ENCODE results near the gene TMEM108. TPM values are rescaled to one million over a fixed set of nuclear protein-coding genes. Genes with fewer than 3 reads are reported as not detected.

TMEM108 gene
- total RNA-seq, 1 donor from 2014 or later = 0.07 TPM

- Mint-ChIP-seq H3K36me3 (ENCODE audit: low read depth) (no peaks in the 10 kb centered on the region), H3K9me3 (no peaks in the 10 kb centered on the region), H3K4me1 (ENCODE audit: low read depth) (peaks cover 13% of the 10 kb centered on the region), H3K27me3 (ENCODE audit: low read depth) (peaks cover 13% of the 10 kb centered on the region), H3K27ac (no peak overlapping the region), H3K4me3 (ENCODE audit: low read depth) (no peak overlapping the region)
- DNase-seq (ENCODE audit: low spot score) = no peak
- intact Hi-C loops (cut with micrococcal nuclease) = loop anchor here (5.0 kb wide), 1 partner anchor 62 kb away; no protein-coding TSS in a partner anchor
These were observed 231.2 kb downstream of the TMEM108 start for GRCh38 chr3:133269393-133269792.

DNA sequence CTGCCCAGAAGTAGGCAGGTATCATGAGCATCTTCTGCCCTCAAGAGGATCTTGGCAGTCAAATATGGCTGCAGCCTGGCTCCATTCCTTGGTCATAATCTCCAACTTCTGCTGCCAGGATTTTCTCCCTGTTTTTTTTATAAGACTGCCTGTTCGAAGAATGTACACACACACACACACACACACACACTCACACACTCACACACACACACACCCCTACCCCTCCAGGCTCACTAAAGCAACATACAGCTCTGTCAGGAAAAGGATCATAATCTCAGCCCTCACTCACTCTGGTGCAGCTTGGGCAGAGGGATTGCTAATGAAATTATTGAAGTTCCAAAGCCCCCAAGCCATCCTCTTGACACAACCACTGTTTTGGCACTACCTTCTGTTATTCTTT, 232.4 kb downstream of the TMEM108 start:
- H3K27me3 Mint-ChIP-seq (ENCODE audit: low read depth) = peaks cover 13% of the 10 kb centered on the region
- H3K9me3 Mint-ChIP-seq = no peaks in the 10 kb centered on the region
- intact Hi-C loops (cut with micrococcal nuclease) = no loop called here
- DNase-seq (ENCODE audit: low spot score) = no peak
- peaks cover 13% of the 10 kb centered on the region for H3K4me1 Mint-ChIP-seq (ENCODE audit: low read depth)
- no peaks in the 10 kb centered on the region for H3K36me3 Mint-ChIP-seq (ENCODE audit: low read depth)
- no peak overlapping the region for H3K4me3 Mint-ChIP-seq (ENCODE audit: low read depth)
- H3K27ac Mint-ChIP-seq = no peak overlapping the region

GRCh38 chr3:133271042-133271441, 232.9 kb downstream of the TMEM108 start:
- peaks cover 11% of the 10 kb centered on the region for H3K27me3 Mint-ChIP-seq (ENCODE audit: low read depth)
- no peak overlapping the region for H3K27ac Mint-ChIP-seq
- no peak for DNase-seq (ENCODE audit: low spot score)
- no peaks in the 10 kb centered on the region for H3K36me3 Mint-ChIP-seq (ENCODE audit: low read depth)
- no peaks in the 10 kb centered on the region for H3K9me3 Mint-ChIP-seq
- no peak overlapping the region for H3K4me3 Mint-ChIP-seq (ENCODE audit: low read depth)
- H3K4me1 Mint-ChIP-seq (ENCODE audit: low read depth) = peaks cover 13% of the 10 kb centered on the region
- intact Hi-C loops (cut with micrococcal nuclease) = no loop called here

DNA sequence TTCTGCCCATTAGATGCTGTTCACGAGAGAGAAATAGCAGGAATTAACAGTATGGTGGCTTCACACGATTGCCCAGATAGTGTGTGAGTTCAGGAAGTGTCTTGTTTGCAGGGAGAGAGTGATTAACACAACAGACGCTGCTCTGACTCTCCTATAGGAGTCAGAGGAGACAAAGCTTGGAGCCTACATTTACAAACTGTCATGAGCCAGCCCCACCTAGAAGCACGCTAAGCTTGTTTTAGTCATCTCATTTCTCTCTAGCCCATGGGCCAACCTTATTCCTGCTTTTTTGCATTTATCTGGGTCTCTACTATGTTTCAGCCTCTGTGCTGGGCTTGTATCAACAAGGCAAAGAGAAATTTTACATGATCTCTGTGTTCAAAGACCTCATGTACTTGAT, 233.3 kb downstream of the TMEM108 start:
- no peak for DNase-seq (ENCODE audit: low spot score)
- Mint-ChIP-seq H3K9me3 (no peaks in the 10 kb centered on the region), H3K4me1 (ENCODE audit: low read depth) (peaks cover 13% of the 10 kb centered on the region), H3K27ac (no peak overlapping the region), H3K27me3 (ENCODE audit: low read depth) (peaks cover 9% of the 10 kb centered on the region), H3K4me3 (ENCODE audit: low read depth) (no peak overlapping the region), H3K36me3 (ENCODE audit: low read depth) (no peaks in the 10 kb centered on the region)
- intact Hi-C loops (cut with micrococcal nuclease) = no loop called here

DNA sequence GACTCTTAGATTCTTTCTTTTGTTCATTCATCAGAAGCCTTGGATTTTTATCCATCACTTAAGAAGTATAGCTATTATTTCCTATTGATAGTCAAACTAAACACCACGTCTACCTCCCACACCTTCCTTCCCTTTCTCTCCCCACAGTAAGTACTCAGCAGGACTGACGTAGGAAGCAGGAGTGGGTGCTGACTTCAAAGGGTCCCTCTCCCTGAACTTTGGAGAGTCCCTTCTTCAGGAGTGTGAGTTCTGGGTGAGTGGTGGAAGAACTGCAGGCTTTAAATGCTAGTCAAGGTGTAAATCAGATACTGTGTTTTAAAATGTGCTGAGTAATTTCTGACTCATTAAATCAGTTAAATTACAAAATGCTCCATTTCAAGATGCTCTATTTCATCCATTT, 235.2 kb downstream of the TMEM108 start:
- Mint-ChIP-seq H3K4me3 (ENCODE audit: low read depth) (no peak overlapping the region), H3K9me3 (no peaks in the 10 kb centered on the region), H3K27ac (no peak overlapping the region), H3K36me3 (ENCODE audit: low read depth) (no peaks in the 10 kb centered on the region), H3K4me1 (ENCODE audit: low read depth) (peaks cover 16% of the 10 kb centered on the region), H3K27me3 (ENCODE audit: low read depth) (peaks cover 9% of the 10 kb centered on the region)
- intact Hi-C loops (cut with micrococcal nuclease) = no loop called here
- no peak for DNase-seq (ENCODE audit: low spot score)

- Mint-ChIP-seq H3K36me3 (ENCODE audit: low read depth) (no peaks in the 10 kb centered on the region), H3K27ac (no peak overlapping the region), H3K27me3 (ENCODE audit: low read depth) (peaks cover 9% of the 10 kb centered on the region), H3K9me3 (no peaks in the 10 kb centered on the region), H3K4me1 (ENCODE audit: low read depth) (peaks cover 16% of the 10 kb centered on the region), H3K4me3 (ENCODE audit: low read depth) (no peak overlapping the region)
- DNase-seq (ENCODE audit: low spot score) = no peak
- intact Hi-C loops (cut with micrococcal nuclease) = no loop called here
These were observed 236.3 kb downstream of the TMEM108 start for GRCh38 chr3:133274477-133274876.

DNA sequence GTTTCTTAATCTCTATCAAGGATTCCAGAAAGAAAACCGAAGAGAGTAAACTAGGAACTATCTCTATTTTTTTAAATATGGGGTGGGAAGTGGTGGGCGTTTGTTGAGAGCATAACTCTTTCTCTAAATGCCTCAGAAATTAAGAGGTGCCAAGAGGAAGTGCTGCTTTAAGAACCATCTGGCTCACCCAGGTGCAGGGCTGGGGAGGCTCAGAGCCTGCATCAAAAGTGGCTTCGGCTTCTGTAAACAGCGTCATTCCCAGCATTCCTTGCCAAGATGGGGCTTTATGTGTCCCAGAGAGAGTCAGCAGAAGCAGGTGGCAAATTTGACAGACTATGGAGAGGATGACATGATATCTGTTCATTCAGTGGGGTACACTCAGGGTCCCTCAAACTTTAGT, 238.4 kb downstream of the TMEM108 start:
- H3K4me3 Mint-ChIP-seq (ENCODE audit: low read depth) = no peak overlapping the region

GRCh38 chr3:133277813-133278212, 239.6 kb downstream of the TMEM108 start:
- no peak overlapping the region for H3K27ac Mint-ChIP-seq
- no peak for DNase-seq (ENCODE audit: low spot score)
- H3K36me3 Mint-ChIP-seq (ENCODE audit: low read depth) = no peaks in the 10 kb centered on the region
- H3K4me3 Mint-ChIP-seq (ENCODE audit: low read depth) = no peak overlapping the region
- peaks cover 11% of the 10 kb centered on the region for H3K4me1 Mint-ChIP-seq (ENCODE audit: low read depth)
- peaks cover 2% of the 10 kb centered on the region for H3K27me3 Mint-ChIP-seq (ENCODE audit: low read depth)
- H3K9me3 Mint-ChIP-seq = no peaks in the 10 kb centered on the region
- intact Hi-C loops (cut with micrococcal nuclease) = no loop called here

More for the DNA sequence above, 238.4 kb downstream of the TMEM108 start:
- no peaks in the 10 kb centered on the region for H3K36me3 Mint-ChIP-seq (ENCODE audit: low read depth)
- H3K27me3 Mint-ChIP-seq (ENCODE audit: low read depth) = peaks cover 1% of the 10 kb centered on the region
- no peak overlapping the region for H3K27ac Mint-ChIP-seq
- intact Hi-C loops (cut with micrococcal nuclease) = no loop called here
- H3K4me1 Mint-ChIP-seq (ENCODE audit: low read depth) = peaks cover 16% of the 10 kb centered on the region
- H3K9me3 Mint-ChIP-seq = no peaks in the 10 kb centered on the region
- no peak for DNase-seq (ENCODE audit: low spot score)

DNA sequence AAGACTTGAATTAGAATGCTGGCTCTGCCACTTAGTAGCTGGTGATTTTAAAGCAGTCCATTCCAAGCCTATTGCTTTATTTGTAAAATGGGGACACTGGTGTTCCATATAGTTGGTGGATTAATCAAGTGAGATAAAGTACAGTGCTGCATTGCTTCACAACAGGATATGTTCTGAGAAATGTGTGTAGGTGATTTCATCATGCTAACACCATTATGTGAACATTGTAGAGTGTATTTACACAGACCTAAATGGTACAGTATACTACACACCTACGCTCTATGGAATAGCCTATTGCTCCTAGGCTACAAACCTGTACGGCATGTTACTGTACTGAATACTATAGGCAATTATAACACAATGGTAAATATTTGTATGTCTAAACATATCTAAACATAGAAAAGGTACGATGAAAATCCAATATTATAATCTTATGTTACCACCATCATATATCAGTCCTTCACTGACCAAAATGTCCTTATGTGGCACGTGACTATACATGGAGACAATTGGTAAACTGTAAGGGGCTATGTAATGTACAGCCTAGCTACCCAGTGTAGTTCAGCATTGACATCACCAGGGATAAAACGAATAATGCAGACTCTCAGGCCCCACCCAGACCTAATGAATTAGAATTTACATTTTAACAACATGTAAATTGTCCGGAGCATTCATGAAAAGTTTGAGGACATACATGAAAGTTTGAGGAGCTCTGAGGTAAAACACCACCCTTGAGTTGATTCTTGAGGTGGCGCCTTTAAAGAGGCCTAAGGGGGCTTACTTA, 240.3 kb downstream of the TMEM108 start:
- no peak for DNase-seq (ENCODE audit: low spot score)

GRCh38 chr3:133280586-133280985, 242.4 kb downstream of the TMEM108 start:
- no peaks in the 10 kb centered on the region for H3K36me3 Mint-ChIP-seq (ENCODE audit: low read depth)
- no peak overlapping the region for H3K4me3 Mint-ChIP-seq (ENCODE audit: low read depth)
- H3K27ac Mint-ChIP-seq = no peak overlapping the region
- H3K9me3 Mint-ChIP-seq = no peaks in the 10 kb centered on the region
- intact Hi-C loops (cut with micrococcal nuclease) = no loop called here
- peaks cover 3% of the 10 kb centered on the region for H3K4me1 Mint-ChIP-seq (ENCODE audit: low read depth)
- H3K27me3 Mint-ChIP-seq (ENCODE audit: low read depth) = peaks cover 8% of the 10 kb centered on the region
- DNase-seq (ENCODE audit: low spot score) = no peak

More for the DNA sequence above, 240.3 kb downstream of the TMEM108 start:
- H3K4me1 Mint-ChIP-seq (ENCODE audit: low read depth) = peaks cover 10% of the 10 kb centered on the region
- no peak overlapping the region for H3K27ac Mint-ChIP-seq
- H3K27me3 Mint-ChIP-seq (ENCODE audit: low read depth) = peaks cover 3% of the 10 kb centered on the region
- H3K4me3 Mint-ChIP-seq (ENCODE audit: low read depth) = no peak overlapping the region
- H3K36me3 Mint-ChIP-seq (ENCODE audit: low read depth) = no peaks in the 10 kb centered on the region
- intact Hi-C loops (cut with micrococcal nuclease) = no loop called here
- no peaks in the 10 kb centered on the region for H3K9me3 Mint-ChIP-seq

- H3K27me3 Mint-ChIP-seq (ENCODE audit: low read depth) = peaks cover 10% of the 10 kb centered on the region
- H3K36me3 Mint-ChIP-seq (ENCODE audit: low read depth) = no peaks in the 10 kb centered on the region
- H3K4me3 Mint-ChIP-seq (ENCODE audit: low read depth) = no peak overlapping the region
- no peaks in the 10 kb centered on the region for H3K4me1 Mint-ChIP-seq (ENCODE audit: low read depth)
- DNase-seq (ENCODE audit: low spot score) = no peak
- H3K27ac Mint-ChIP-seq = no peak overlapping the region
- no peaks in the 10 kb centered on the region for H3K9me3 Mint-ChIP-seq
- intact Hi-C loops (cut with micrococcal nuclease) = no loop called here
These were observed 244.0 kb downstream of the TMEM108 start for GRCh38 chr3:133282236-133282635.

- H3K9me3 Mint-ChIP-seq = no peaks in the 10 kb centered on the region
- H3K36me3 Mint-ChIP-seq (ENCODE audit: low read depth) = no peaks in the 10 kb centered on the region
- DNase-seq (ENCODE audit: low spot score) = no peak
- no peak overlapping the region for H3K27ac Mint-ChIP-seq
- peaks cover 14% of the 10 kb centered on the region for H3K27me3 Mint-ChIP-seq (ENCODE audit: low read depth)
- intact Hi-C loops (cut with micrococcal nuclease) = no loop called here
- no peaks in the 10 kb centered on the region for H3K4me1 Mint-ChIP-seq (ENCODE audit: low read depth)
- no peak overlapping the region for H3K4me3 Mint-ChIP-seq (ENCODE audit: low read depth)
These were observed 246.0 kb downstream of the TMEM108 start for GRCh38 chr3:133283958-133284807.

DNA sequence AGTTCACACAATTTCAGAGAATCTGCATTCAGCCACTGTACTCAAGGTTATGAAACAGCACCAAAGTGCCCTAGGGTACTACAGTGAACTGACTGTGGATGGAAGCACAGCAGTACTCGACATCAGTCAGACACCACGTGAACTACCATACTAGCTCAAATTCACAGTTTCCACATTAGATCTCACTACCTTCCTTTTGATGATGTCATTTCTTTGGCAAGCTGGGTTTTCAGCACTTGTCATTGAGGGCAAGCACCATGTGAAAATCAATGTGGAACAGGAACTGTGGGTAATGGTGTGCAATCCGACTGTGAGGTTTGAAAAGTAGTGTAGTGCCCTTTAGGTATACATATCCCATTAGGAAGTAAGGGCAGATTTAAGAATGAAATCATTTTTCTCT, 251.1 kb downstream of the TMEM108 start:
- no peak overlapping the region for H3K4me3 Mint-ChIP-seq (ENCODE audit: low read depth)
- intact Hi-C loops (cut with micrococcal nuclease) = no loop called here
- H3K27me3 Mint-ChIP-seq (ENCODE audit: low read depth) = peaks cover 12% of the 10 kb centered on the region
- no peaks in the 10 kb centered on the region for H3K9me3 Mint-ChIP-seq
- no peak overlapping the region for H3K27ac Mint-ChIP-seq
- H3K4me1 Mint-ChIP-seq (ENCODE audit: low read depth) = no peaks in the 10 kb centered on the region
- no peaks in the 10 kb centered on the region for H3K36me3 Mint-ChIP-seq (ENCODE audit: low read depth)
- no peak for DNase-seq (ENCODE audit: low spot score)
